C4-2B (cell line): Measurements from ENCODE around the gene PPM1F.

ENCODE experiments used
- ZFX ChIP-seq: fragments of 450-650 bp; IDR thresholded peaks from 2 replicates; pipeline ENCODE4 v1.6.1; 2017
- TF ChIP-seq, protein P1 (sequence below): fragments of 450-650 bp; conservative IDR thresholded peaks from 2 replicates; pipeline ENCODE4 v1.5.1; 2017; ENCODE audit warnings: mild to moderate bottlenecking

DNA sequence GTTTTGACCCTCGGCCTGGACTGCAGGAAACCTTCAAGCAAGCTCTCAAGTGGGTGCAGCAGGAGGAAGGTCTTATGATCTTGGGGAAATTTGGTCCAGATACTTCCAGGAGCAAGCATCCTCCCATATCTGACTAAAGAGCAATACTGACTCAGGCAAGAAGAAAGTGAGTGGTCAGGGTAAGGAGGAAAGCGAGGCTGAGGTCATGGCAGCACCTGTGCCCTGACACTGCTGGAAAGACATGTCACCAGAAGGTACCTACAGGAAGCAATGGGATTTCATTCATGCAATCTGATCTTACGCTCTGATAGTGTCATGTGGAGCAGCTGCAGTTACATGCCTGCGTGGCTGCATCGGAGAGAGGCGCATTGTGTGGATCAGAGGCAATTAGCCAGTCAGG lies 36.4 kb upstream of the PPM1F start:
- TF ChIP-seq, protein P1, sequence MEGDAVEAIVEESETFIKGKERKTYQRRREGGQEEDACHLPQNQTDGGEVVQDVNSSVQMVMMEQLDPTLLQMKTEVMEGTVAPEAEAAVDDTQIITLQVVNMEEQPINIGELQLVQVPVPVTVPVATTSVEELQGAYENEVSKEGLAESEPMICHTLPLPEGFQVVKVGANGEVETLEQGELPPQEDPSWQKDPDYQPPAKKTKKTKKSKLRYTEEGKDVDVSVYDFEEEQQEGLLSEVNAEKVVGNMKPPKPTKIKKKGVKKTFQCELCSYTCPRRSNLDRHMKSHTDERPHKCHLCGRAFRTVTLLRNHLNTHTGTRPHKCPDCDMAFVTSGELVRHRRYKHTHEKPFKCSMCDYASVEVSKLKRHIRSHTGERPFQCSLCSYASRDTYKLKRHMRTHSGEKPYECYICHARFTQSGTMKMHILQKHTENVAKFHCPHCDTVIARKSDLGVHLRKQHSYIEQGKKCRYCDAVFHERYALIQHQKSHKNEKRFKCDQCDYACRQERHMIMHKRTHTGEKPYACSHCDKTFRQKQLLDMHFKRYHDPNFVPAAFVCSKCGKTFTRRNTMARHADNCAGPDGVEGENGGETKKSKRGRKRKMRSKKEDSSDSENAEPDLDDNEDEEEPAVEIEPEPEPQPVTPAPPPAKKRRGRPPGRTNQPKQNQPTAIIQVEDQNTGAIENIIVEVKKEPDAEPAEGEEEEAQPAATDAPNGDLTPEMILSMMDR, result no peak
- TF ChIP-seq ZFX, result no peak
